ENCODE data around the gene ZG16. TPM values are rescaled to one million over a fixed set of nuclear protein-coding genes. Genes with fewer than 3 reads are reported as not detected.
A peak's percentile ranks its signal among the peaks of the same experiment; 100 is the strongest.
"Not testable (repeated sequence)": the region's sequence is repeated elsewhere in the genome, so short reads cannot be mapped to it uniquely, and the experiment has no call there.

The ZG16 gene
- total and polyA plus RNA-seq, 7 experiments from 2014 or later: not detected

- Histone ChIP-seq H3K4me3 (ENCODE audit: low read length) (peak overlapping the region; percentile 76), H3K9me3 (ENCODE audit: control insufficient read depth in 2 of 3, low read length in 3 of 3) (no peaks in the 10 kb centered on the region), H3K36me3 (ENCODE audit: control insufficient read depth in 2 of 3, insufficient read depth in 3 of 3, low read length in 3 of 3) (peaks cover 6 to 38% (median 6%) of the 10 kb centered on the region in 3 experiments), H3K27me3 (ENCODE audit: control insufficient read depth in 2 of 2, insufficient read depth in 2 of 2, low read length in 2 of 2) (no peaks in the 10 kb centered on the region), H3K27ac (ENCODE audit: low read depth, low read length) (peak overlapping the region; percentile 99), H3K4me1 (ENCODE audit: control insufficient read depth in 2 of 2, insufficient read depth in 2 of 2, low read length in 2 of 2) (peaks cover 51 to 56% of the 10 kb centered on the region in 2 donors)
- H3K27ac Mint-ChIP-seq: peak overlapping the region; percentile 95 to 100 (median 99)
- peaks cover 4 to 57% (median 49%) of the 10 kb centered on the region in 5 donors for H3K36me3 Mint-ChIP-seq
- peak overlapping the region; percentile 96 to 100 (median 99) for H3K4me3 Mint-ChIP-seq
- ChIA-PET CTCF (interaction anchor here (1.2 to 6.6 kb wide), 6 partner anchors 12 to 70 kb away, joined by 3 to 25 read pairs (median 4); partner anchors contain the start of genes KIF22 and PAGR1), POLR2A (interaction anchor here (0.6 to 8.5 kb wide), 19 partner anchors 9 to 440 kb away, joined by 3 to 79 read pairs (median 6); partner anchors contain the start of genes ALDOA, KIF22, MAZ and PAGR1)
- peaks cover 48 to 78% (median 68%) of the 10 kb centered on the region in 7 donors for H3K4me1 Mint-ChIP-seq
- intact Hi-C loops (cut with micrococcal nuclease): loop anchor here (1.0 to 5.0 kb wide), 2 partner anchors 43 to 62 kb away; partner anchors contain the start of gene MAZ (in 1 of the 2)
- peaks cover 0 to 8% (median 2%) of the 10 kb centered on the region in 11 donors for H3K9me3 Mint-ChIP-seq
- ATAC-seq: peak; percentile 58
- H3K27me3 Mint-ChIP-seq: peaks cover 0 to 3% (median 0%) of the 10 kb centered on the region in 5 donors
- DNase-seq: peak in 4 of 9 donors; percentile 56 to 75 (median 64)
Observed at GRCh38 chr16:29745121-29745852, 32.8 kb upstream of the ZG16 start.

- H3K4me3 Mint-ChIP-seq: peak within 1 kb of the TSS; percentile 96 to 100 (median 99)
- intact Hi-C loops (cut with micrococcal nuclease): loop anchor here (1.0 to 5.0 kb wide), 9 partner anchors 8 to 117 kb away; partner anchors contain the start of genes KIF22 (in 2 of the 2), CDIPT (in 1 of the 2) and MAZ (in 1 of the 2)
Observed at GRCh38 chr16:29745853-29746345, 32.2 kb upstream of the ZG16 start, which contains the start of gene C16orf54. TSS of gene C16orf54 (minus strand) at chr16:29745990. CDS start at chr16:29744951, 1,039 bp downstream.

GRCh38 chr16:29746518-29746917 is 31.5 kb upstream of the ZG16 start:
- H3K27me3 Mint-ChIP-seq; H3K9me3 ChIP-seq (ENCODE audit: control insufficient read depth in 2 of 3, low read length in 3 of 3); H3K9me3 Mint-ChIP-seq; H3K27me3 ChIP-seq (ENCODE audit: control insufficient read depth in 2 of 2, insufficient read depth in 2 of 2, low read length in 2 of 2); ATAC-seq: not testable (repeated sequence)
- intact Hi-C loops (cut with micrococcal nuclease): loop anchor here (1.0 to 5.0 kb wide), 8 partner anchors 8 to 117 kb away; partner anchors contain the start of genes KIF22 (in 2 of the 2), CDIPT (in 1 of the 2) and MAZ (in 1 of the 2)
- DNase-seq: peak in 2 of 9 donors; percentile 13 to 23
- H3K4me3 ChIP-seq (ENCODE audit: low read length): peak overlapping the region; percentile 76
- peaks cover 6 to 34% (median 6%) of the 10 kb centered on the region in 3 experiments for H3K36me3 ChIP-seq (ENCODE audit: control insufficient read depth in 2 of 3, insufficient read depth in 3 of 3, low read length in 3 of 3)
- CTCF ChIA-PET: interaction anchor here (0.5 to 6.6 kb wide), 9 partner anchors 10 to 69 kb away, joined by 3 to 25 read pairs (median 3); partner anchors contain the start of genes KIF22 and PAGR1
- peaks cover 36 to 69% (median 56%) of the 10 kb centered on the region in 7 donors for H3K4me1 Mint-ChIP-seq
- H3K36me3 Mint-ChIP-seq: peaks cover 4 to 46% (median 40%) of the 10 kb centered on the region in 5 donors
- H3K4me1 ChIP-seq (ENCODE audit: control insufficient read depth in 2 of 2, insufficient read depth in 2 of 2, low read length in 2 of 2): peaks cover 39 to 44% of the 10 kb centered on the region in 2 donors
- H3K27ac Mint-ChIP-seq: peak overlapping the region; percentile 95 to 100 (median 99)
- POLR2A ChIA-PET: interaction anchor here (0.6 to 8.5 kb wide), 18 partner anchors 9 to 439 kb away, joined by 3 to 79 read pairs (median 6); partner anchors contain the start of genes KIF22, MAZ and PAGR1
- peak overlapping the region; percentile 99 for H3K27ac ChIP-seq (ENCODE audit: low read depth, low read length)
- H3K4me3 Mint-ChIP-seq: peak overlapping the region; percentile 96 to 100 (median 99)

More at GRCh38 chr16:29745853-29746345, 32.2 kb upstream of the ZG16 start, which contains the start of gene C16orf54:
- H3K4me1 ChIP-seq (ENCODE audit: control insufficient read depth in 2 of 2, insufficient read depth in 2 of 2, low read length in 2 of 2): peaks cover 45 to 50% of the 10 kb centered on the region in 2 donors
- H3K4me1 Mint-ChIP-seq: peaks cover 42 to 71% (median 62%) of the 10 kb centered on the region in 7 donors
- H3K27ac Mint-ChIP-seq: peak within 1 kb of the TSS; percentile 95 to 100 (median 99)
- H3K27me3 Mint-ChIP-seq: peaks cover 0 to 3% (median 0%) of the 10 kb centered on the region in 5 donors
- ChIA-PET CTCF (interaction anchor here (0.5 to 6.6 kb wide), 8 partner anchors 11 to 70 kb away, joined by 3 to 25 read pairs (median 4); partner anchors contain the start of genes KIF22 and PAGR1), POLR2A (interaction anchor here (0.6 to 8.5 kb wide), 20 partner anchors 10 to 440 kb away, joined by 3 to 79 read pairs (median 6); partner anchors contain the start of genes KIF22, MAZ and PAGR1)
- H3K4me3 ChIP-seq (ENCODE audit: low read length): peak within 1 kb of the TSS; percentile 76
- peaks cover 4 to 52% (median 46%) of the 10 kb centered on the region in 5 donors for H3K36me3 Mint-ChIP-seq
- DNase-seq (peak; percentile 80 to 99 (median 98)), ATAC-seq (peak; percentile 91)
- H3K36me3 ChIP-seq (ENCODE audit: control insufficient read depth in 2 of 3, insufficient read depth in 3 of 3, low read length in 3 of 3): peaks cover 6 to 38% (median 6%) of the 10 kb centered on the region in 3 experiments
- H3K27me3 ChIP-seq (ENCODE audit: control insufficient read depth in 2 of 2, insufficient read depth in 2 of 2, low read length in 2 of 2): no peaks in the 10 kb centered on the region
- H3K27ac ChIP-seq (ENCODE audit: low read depth, low read length): peak within 1 kb of the TSS; percentile 99
- peaks cover 0 to 7% (median 2%) of the 10 kb centered on the region in 11 donors for H3K9me3 Mint-ChIP-seq
- no peaks in the 10 kb centered on the region for H3K9me3 ChIP-seq (ENCODE audit: control insufficient read depth in 2 of 3, low read length in 3 of 3)

GRCh38 chr16:29747947-29748759 is 29.9 kb upstream of the ZG16 start:
- DNase-seq (no peak), ATAC-seq (no peak)
- intact Hi-C loops (cut with micrococcal nuclease): loop anchor here in 1 of 2 donors (5.0 kb wide), 1 partner anchor 59 kb away; the partner anchor contains the start of gene MAZ
- no peak overlapping the region for H3K4me3 ChIP-seq (ENCODE audit: low read length)
- ChIA-PET CTCF (interaction anchor here (1.1 to 6.6 kb wide), 5 partner anchors 10 to 46 kb away, joined by 3 to 25 read pairs (median 5); partner anchors contain the start of gene KIF22), POLR2A (interaction anchor here (0.6 to 8.5 kb wide), 10 partner anchors 9 to 100 kb away, joined by 3 to 79 read pairs (median 5); partner anchors contain the start of gene KIF22)
- Mint-ChIP-seq H3K27ac (peak overlapping the region; percentile 81 to 100 (median 99)), H3K36me3 (peaks cover 4 to 34% (median 24%) of the 10 kb centered on the region in 5 donors), H3K27me3 (peaks cover 0 to 3% (median 0%) of the 10 kb centered on the region in 5 donors), H3K9me3 (peaks cover 0 to 5% (median 2%) of the 10 kb centered on the region in 11 donors), H3K4me1 (peaks cover 28 to 56% (median 40%) of the 10 kb centered on the region in 7 donors), H3K4me3 (peak overlapping the region; percentile 25 to 100 (median 77))
- peaks cover 6 to 21% (median 6%) of the 10 kb centered on the region in 3 experiments for H3K36me3 ChIP-seq (ENCODE audit: control insufficient read depth in 2 of 3, insufficient read depth in 3 of 3, low read length in 3 of 3)
- no peaks in the 10 kb centered on the region for H3K9me3 ChIP-seq (ENCODE audit: control insufficient read depth in 2 of 3, low read length in 3 of 3)
- H3K4me1 ChIP-seq (ENCODE audit: control insufficient read depth in 2 of 2, insufficient read depth in 2 of 2, low read length in 2 of 2): peaks cover 24 to 29% of the 10 kb centered on the region in 2 donors
- H3K27ac ChIP-seq (ENCODE audit: low read depth, low read length): peak overlapping the region; percentile 99
- H3K27me3 ChIP-seq (ENCODE audit: control insufficient read depth in 2 of 2, insufficient read depth in 2 of 2, low read length in 2 of 2): no peaks in the 10 kb centered on the region

- POLR2A ChIA-PET: interaction anchor here (0.6 to 8.5 kb wide), 6 partner anchors 9 to 360 kb away, joined by 3 to 79 read pairs (median 10); partner anchors contain the start of gene KIF22
- Mint-ChIP-seq H3K27ac (peak overlapping the region in 7 of 9 donors; percentile 17 to 88 (median 83)), H3K36me3 (peaks cover 4 to 28% (median 18%) of the 10 kb centered on the region in 5 donors), H3K4me1 (peaks cover 22 to 54% (median 36%) of the 10 kb centered on the region in 7 donors), H3K4me3 (peak overlapping the region in 4 of 10 donors; percentile 39 to 58 (median 54))
- Histone ChIP-seq H3K36me3 (ENCODE audit: control insufficient read depth in 2 of 3, insufficient read depth in 3 of 3, low read length in 3 of 3) (peaks cover 0 to 15% (median 0%) of the 10 kb centered on the region in 3 experiments), H3K4me1 (ENCODE audit: control insufficient read depth in 2 of 2, insufficient read depth in 2 of 2, low read length in 2 of 2) (peaks cover 18 to 23% of the 10 kb centered on the region in 2 donors), H3K27ac (ENCODE audit: low read depth, low read length) (peak overlapping the region; percentile 99)
- CTCF ChIA-PET: interaction anchor here (1.1 to 6.6 kb wide), 4 partner anchors 10 to 47 kb away, joined by 3 to 25 read pairs (median 8); partner anchors contain the start of gene KIF22
- intact Hi-C loops (cut with micrococcal nuclease): loop anchor here in 1 of 2 donors (5.0 kb wide), 1 partner anchor 59 kb away; the partner anchor contains the start of gene MAZ
- ATAC-seq; H3K9me3 Mint-ChIP-seq; H3K27me3 Mint-ChIP-seq; DNase-seq; H3K27me3 ChIP-seq (ENCODE audit: control insufficient read depth in 2 of 2, insufficient read depth in 2 of 2, low read length in 2 of 2); H3K9me3 ChIP-seq (ENCODE audit: control insufficient read depth in 2 of 3, low read length in 3 of 3); H3K4me3 ChIP-seq (ENCODE audit: low read length): not testable (repeated sequence)
Observed at GRCh38 chr16:29748760-29749149, 29.3 kb upstream of the ZG16 start.

Measured in naive thymus-derived CD4-positive, alpha-beta T cell (primary cell).